Effector memory CD8-positive, alpha-beta T cell (primary cell): ENCODE results near the gene CCT8.
"Not testable (repeated sequence)": the region's sequence is repeated elsewhere in the genome, so short reads cannot be mapped to it uniquely, and the experiment has no call there.

ENCODE experiments used
- ATAC-seq: fragments of 150-1000 bp; cut with Tn5 transposase; replicated peaks from 2 replicates; pipeline ENCODE4 v1.10.0; 2021; ENCODE audit warnings: mild to moderate bottlenecking, moderate library complexity
- DNase-seq, 3 experiments: peaks; one replicate each; pipeline ENCODE4 v3.0.0; 2021
- H3K27ac Mint-ChIP-seq, 2 donors: one replicate each; pipeline ENCODE4 v1.8.0; 2022; ENCODE audit warnings: mild to moderate bottlenecking in 2 of 2, mixed read lengths in 2 of 2, moderate library complexity in 2 of 2
- H3K27me3 Mint-ChIP-seq, 2 donors: one replicate each; pipeline ENCODE4 v1.8.0; 2022; ENCODE audit warnings: mixed read lengths in 2 of 2
- H3K36me3 Mint-ChIP-seq: one replicate; pipeline ENCODE4 v1.8.0; 2022; ENCODE audit warnings: mild to moderate bottlenecking, moderate library complexity, mixed read lengths; ENCODE audit not compliant: insufficient read depth
- H3K4me1 Mint-ChIP-seq, 2 donors: one replicate each; pipeline ENCODE4 v1.8.0; 2022; ENCODE audit warnings: low read depth in 2 of 2, mixed read lengths in 2 of 2
- H3K4me3 Mint-ChIP-seq, 2 donors: one replicate each; pipeline ENCODE4 v1.8.0; 2022; ENCODE audit warnings: mild to moderate bottlenecking in 2 of 2, mixed read lengths in 2 of 2, moderate library complexity in 2 of 2
- H3K9me3 Mint-ChIP-seq, 2 donors: one replicate each; pipeline ENCODE4 v1.8.0; 2022; ENCODE audit warnings: mixed read lengths in 2 of 2

CCT8 gene

GRCh38 chr21:29085106-29085752 is 11.8 kb upstream of the CCT8 start:
- Mint-ChIP-seq H3K4me1 (peaks cover 7 to 17% of the 10 kb centered on the region in 2 donors), H3K9me3 (no peaks in the 10 kb centered on the region), H3K36me3 (peaks cover 9% of the 10 kb centered on the region), H3K27ac (no peak overlapping the region), H3K4me3 (no peak overlapping the region), H3K27me3 (no peaks in the 10 kb centered on the region)
- no peak for DNase-seq
- ATAC-seq, result no peak

GRCh38 chr21:29084372-29084771 is 10.9 kb upstream of the CCT8 start:
- no peak for ATAC-seq
- H3K36me3 Mint-ChIP-seq, result peaks cover 9% of the 10 kb centered on the region
- H3K9me3 Mint-ChIP-seq, result no peaks in the 10 kb centered on the region
- no peak for DNase-seq
- peaks cover 14 to 18% of the 10 kb centered on the region in 2 donors for H3K4me1 Mint-ChIP-seq
- H3K27me3 Mint-ChIP-seq, result no peaks in the 10 kb centered on the region
- no peak overlapping the region for H3K27ac Mint-ChIP-seq
- no peak overlapping the region for H3K4me3 Mint-ChIP-seq

DNA sequence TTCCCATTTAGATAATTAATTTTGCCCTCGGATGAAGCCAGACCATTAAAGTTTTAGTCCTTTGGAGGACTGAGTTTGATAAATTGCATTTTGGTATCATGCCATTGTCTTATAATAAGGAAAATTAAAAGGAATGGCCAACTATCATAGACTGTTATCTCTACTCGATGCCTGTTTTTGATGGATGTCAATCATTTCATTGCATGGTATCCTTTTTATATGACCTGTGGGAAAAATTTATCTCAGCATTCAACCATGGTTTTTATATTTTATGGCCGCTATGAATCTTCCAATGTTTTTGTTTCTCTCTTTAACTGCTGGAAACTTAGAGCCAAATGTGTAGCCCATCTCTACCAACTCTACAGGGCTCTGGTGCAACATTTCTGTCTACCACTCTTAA is 9.9 kb upstream of the CCT8 start:
- no peak for DNase-seq
- Mint-ChIP-seq H3K9me3 (peaks cover 0 to 6% of the 10 kb centered on the region in 2 donors), H3K4me3 (no peak overlapping the region), H3K4me1 (peaks cover 23 to 29% of the 10 kb centered on the region in 2 donors), H3K27me3 (no peaks in the 10 kb centered on the region), H3K36me3 (peaks cover 5% of the 10 kb centered on the region), H3K27ac (peak overlapping the region in 1 of 2 donors; percentile 21)
- no peak for ATAC-seq

- H3K27ac Mint-ChIP-seq, result peak overlapping the region; percentile 35 to 49
- no peak for ATAC-seq
Observed at GRCh38 chr21:29082046-29082815, 8.8 kb upstream of the CCT8 start.

DNA sequence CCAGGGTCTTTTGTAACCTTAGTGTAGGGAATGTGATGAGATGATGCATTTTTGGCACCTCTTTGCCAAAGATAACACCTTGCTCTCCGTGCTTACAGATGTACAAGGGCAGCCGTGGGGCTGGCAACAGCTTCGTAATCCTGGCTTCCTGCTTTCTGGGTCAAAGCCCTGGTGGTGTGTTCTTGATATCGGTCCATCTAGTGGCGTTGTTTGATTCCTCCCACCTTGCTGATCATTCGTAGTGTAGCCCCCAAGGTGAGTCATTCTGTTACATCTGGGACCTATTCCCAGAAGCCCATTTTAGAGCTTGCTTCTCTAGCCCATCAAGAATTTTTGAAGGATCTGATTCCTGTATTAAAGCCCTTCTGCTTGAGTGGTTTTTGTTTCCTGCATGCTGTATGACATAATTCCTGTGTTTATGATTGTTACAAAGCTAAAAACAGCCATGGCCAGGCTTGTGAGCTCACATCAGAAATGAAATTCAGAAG is 7.0 kb upstream of the CCT8 start:
- Mint-ChIP-seq H3K9me3 (peaks cover 0 to 6% of the 10 kb centered on the region in 2 donors), H3K4me3 (peak overlapping the region; percentile 17 to 84), H3K27ac (peak overlapping the region; percentile 35 to 92), H3K4me1 (peaks cover 28 to 37% of the 10 kb centered on the region in 2 donors), H3K36me3 (peaks cover 7% of the 10 kb centered on the region), H3K27me3 (no peaks in the 10 kb centered on the region)
- peak in 2 of 3 experiments; percentile 14 to 15 for DNase-seq
- ATAC-seq, result peak; percentile 68

More at GRCh38 chr21:29082046-29082815, 8.8 kb upstream of the CCT8 start:
- DNase-seq, result no peak
- Mint-ChIP-seq H3K4me1 (peaks cover 28 to 37% of the 10 kb centered on the region in 2 donors), H3K9me3 (peaks cover 0 to 6% of the 10 kb centered on the region in 2 donors), H3K27me3 (no peaks in the 10 kb centered on the region), H3K4me3 (peak overlapping the region in 1 of 2 donors; percentile 20), H3K36me3 (peaks cover 11% of the 10 kb centered on the region)

GRCh38 chr21:29078869-29079767 is 5.7 kb upstream of the CCT8 start:
- H3K4me3 Mint-ChIP-seq, result peak overlapping the region; percentile 17 to 84
- H3K27ac Mint-ChIP-seq, result peak overlapping the region; percentile 35 to 92
- H3K27me3 Mint-ChIP-seq, result no peaks in the 10 kb centered on the region
- DNase-seq, result peak in 2 of 3 experiments; percentile 17 to 26
- peaks cover 0 to 6% of the 10 kb centered on the region in 2 donors for H3K9me3 Mint-ChIP-seq
- peaks cover 29 to 37% of the 10 kb centered on the region in 2 donors for H3K4me1 Mint-ChIP-seq
- ATAC-seq, result peak; percentile 25
- H3K36me3 Mint-ChIP-seq, result peaks cover 10% of the 10 kb centered on the region

DNA sequence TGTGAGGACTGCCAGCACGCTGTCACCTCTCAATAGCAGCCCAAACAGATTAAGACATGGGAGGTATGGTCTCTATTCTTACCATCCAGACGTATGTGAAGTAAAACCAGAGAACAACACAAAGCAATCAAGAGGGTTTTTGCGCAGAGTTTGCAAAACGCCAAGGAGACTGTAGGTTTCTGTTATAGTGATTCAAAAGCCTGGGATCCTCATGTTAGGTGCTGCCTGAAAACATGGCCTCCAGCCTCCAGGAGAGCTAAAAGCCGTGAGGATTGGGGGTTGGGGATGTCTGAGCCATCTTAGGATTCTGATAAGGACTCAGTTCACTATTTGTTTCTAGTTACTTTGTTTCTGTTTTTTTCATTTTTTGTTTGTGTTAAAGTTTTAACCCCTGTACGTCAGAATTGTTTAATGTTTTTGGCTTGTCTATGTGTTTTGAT is 4.2 kb upstream of the CCT8 start:
- Mint-ChIP-seq H3K4me3 (peak overlapping the region; percentile 84 to 87), H3K27ac (peak overlapping the region; percentile 35 to 90), H3K27me3 (no peaks in the 10 kb centered on the region), H3K4me1 (peaks cover 41 to 50% of the 10 kb centered on the region in 2 donors), H3K36me3 (peaks cover 24% of the 10 kb centered on the region), H3K9me3 (peaks cover 0 to 6% of the 10 kb centered on the region in 2 donors)
- ATAC-seq, result no peak
- no peak for DNase-seq

DNA sequence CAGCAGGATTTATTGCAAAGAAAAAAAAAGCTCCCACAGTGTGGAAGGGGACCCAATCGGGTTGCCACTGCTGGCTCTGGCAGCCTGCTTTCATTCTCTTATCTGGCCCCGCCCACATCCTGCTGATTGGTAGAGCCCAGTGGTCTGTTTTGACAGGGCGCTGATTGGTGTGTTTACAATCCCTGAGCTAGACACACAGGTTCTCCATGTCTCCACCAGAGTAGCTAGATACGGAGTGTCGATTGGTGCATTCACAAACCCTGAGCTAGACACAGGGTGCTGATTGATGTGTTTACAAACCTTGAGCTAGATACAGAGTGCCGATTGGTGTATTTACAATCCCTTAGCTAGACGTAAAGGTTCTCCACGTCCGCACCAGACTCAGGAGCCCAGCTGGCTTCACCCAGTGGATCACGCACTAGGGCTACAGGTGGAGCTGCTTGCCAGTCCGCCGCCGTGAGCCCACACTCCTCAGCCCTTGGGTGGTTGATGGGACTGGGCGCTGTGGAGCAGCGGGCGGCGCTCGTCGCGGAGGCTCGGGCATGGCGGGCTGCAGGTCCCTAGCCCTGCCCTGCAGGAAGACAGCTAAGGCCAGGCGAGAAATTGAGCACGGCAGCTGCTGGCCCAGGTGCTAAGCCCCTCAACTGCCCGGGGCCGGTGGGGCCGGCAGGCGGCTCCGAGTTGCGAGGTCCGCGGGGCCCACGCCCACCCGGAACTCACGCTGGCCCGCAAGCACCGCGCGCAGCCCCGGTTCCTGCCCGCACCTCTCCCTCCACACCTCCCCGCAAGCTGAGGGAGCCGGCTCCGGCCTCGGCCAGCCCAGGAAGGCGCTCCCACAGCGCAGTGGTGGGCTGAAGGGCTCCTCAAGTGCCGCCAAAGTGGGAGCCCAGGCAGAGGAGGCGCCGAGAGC is 3.5 kb upstream of the CCT8 start:
- DNase-seq, result peak; percentile 62 to 64 (median 63)
- H3K4me3 Mint-ChIP-seq, result peak overlapping the region; percentile 84 to 87
- not testable (repeated sequence) for H3K27me3 Mint-ChIP-seq, ATAC-seq, H3K9me3 Mint-ChIP-seq
- H3K27ac Mint-ChIP-seq, result peak overlapping the region; percentile 35 to 90
- peaks cover 47 to 57% of the 10 kb centered on the region in 2 donors for H3K4me1 Mint-ChIP-seq
- H3K36me3 Mint-ChIP-seq, result peaks cover 27% of the 10 kb centered on the region

DNA sequence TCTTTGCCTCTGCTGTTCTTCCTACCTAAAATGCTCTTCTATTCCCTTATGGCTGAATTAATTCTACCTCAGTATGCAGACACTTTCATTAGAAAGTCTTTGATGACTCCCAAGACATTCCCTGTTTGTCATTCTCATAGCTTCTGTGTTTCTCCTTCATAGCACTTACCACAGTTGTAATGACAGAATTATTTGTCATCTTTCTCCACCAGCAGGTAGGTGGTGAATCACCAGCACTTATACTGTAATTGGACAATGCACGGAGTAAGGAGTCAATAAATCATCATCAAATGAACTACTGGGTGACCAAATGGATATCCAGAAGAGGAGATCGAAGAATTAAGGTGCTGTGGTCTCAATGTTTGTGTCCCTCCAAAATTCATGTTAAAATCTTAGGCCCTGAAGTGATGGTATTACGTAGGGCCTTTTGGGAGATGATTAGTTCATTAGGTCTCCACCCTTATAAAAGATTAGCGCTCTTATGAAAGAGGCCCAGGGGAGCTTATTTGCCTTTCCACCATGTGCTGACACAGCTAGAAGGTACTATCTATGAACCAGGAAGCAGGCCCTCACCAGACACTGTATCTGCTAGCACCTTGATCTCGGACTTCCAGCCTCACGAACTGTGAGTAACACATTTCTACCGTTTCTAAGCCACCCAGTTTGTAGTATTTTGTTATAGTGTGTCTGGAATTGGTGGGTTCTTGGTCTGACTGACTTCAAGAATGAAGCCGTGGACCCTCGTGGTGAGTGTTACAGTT is 2.4 kb upstream of the CCT8 start:
- ATAC-seq (no peak), DNase-seq (no peak)
- peaks cover 0 to 6% of the 10 kb centered on the region in 2 donors for H3K9me3 Mint-ChIP-seq
- H3K36me3 Mint-ChIP-seq, result peaks cover 27% of the 10 kb centered on the region
- H3K27ac Mint-ChIP-seq, result peak overlapping the region; percentile 46 to 90
- H3K4me3 Mint-ChIP-seq, result peak overlapping the region in 1 of 2 donors; percentile 87
- H3K27me3 Mint-ChIP-seq, result no peaks in the 10 kb centered on the region
- H3K4me1 Mint-ChIP-seq, result peaks cover 50 to 61% of the 10 kb centered on the region in 2 donors

DNA sequence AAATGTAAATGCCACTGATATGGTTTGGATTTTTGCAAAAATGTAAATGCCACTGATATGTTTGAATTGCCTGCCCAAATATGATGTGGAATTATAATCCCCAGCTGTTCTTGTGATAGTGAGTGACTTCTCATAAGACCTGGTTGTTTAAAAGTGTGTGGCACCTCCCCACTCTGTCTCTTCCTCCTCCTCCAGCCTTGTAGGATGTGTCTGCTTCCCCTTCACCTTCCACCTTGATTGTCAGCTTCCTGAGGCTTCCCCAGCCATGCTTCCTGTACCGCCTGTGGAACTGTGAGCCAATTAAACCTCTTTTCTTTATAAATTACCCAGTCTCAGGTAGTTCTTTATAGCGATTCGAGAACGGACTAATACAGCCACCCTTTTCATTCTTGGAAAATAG is 1.3 kb upstream of the CCT8 start:
- Mint-ChIP-seq H3K27me3 (no peaks in the 10 kb centered on the region), H3K36me3 (peaks cover 31% of the 10 kb centered on the region), H3K4me1 (peaks cover 41 to 50% of the 10 kb centered on the region in 2 donors), H3K4me3 (peak overlapping the region; percentile 54 to 57), H3K9me3 (peaks cover 0 to 6% of the 10 kb centered on the region in 2 donors), H3K27ac (peak overlapping the region in 1 of 2 donors; percentile 26)
- ATAC-seq (no peak), DNase-seq (no peak)

GRCh38 chr21:29074007-29074376 is 544 bp upstream of the CCT8 start:
- Mint-ChIP-seq H3K4me3 (peak overlapping the region; percentile 99 to 100), H3K27me3 (no peaks in the 10 kb centered on the region), H3K9me3 (peaks cover 0 to 4% of the 10 kb centered on the region in 2 donors), H3K36me3 (peaks cover 38% of the 10 kb centered on the region), H3K27ac (peak overlapping the region; percentile 97), H3K4me1 (peaks cover 34 to 42% of the 10 kb centered on the region in 2 donors)
- DNase-seq (no peak), ATAC-seq (peak; percentile 12)

GRCh38 chr21:29072873-29073221 is 601 bp downstream of the CCT8 start:
- H3K36me3 Mint-ChIP-seq, result peaks cover 45% of the 10 kb centered on the region
- ATAC-seq, result no peak
- H3K9me3 Mint-ChIP-seq, result no peaks in the 10 kb centered on the region

More at GRCh38 chr21:29072873-29073221, 601 bp downstream of the CCT8 start:
- Mint-ChIP-seq H3K27ac (peak overlapping the region; percentile 97), H3K27me3 (no peaks in the 10 kb centered on the region), H3K4me3 (peak overlapping the region; percentile 99 to 100), H3K4me1 (peaks cover 28 to 31% of the 10 kb centered on the region in 2 donors)
- DNase-seq, result no peak
